Calu3 (cell line): Measurements from ENCODE around the gene STAT1. TPM values are rescaled to one million over a fixed set of nuclear protein-coding genes. Genes with fewer than 3 reads are reported as not detected.
A peak's percentile ranks its signal among the peaks of the same experiment; 100 is the strongest.

Experiments used
- BruUV-seq: library from RNA; stranded (reverse); fragments of 400-500 nt; replicated peaks from 2 replicates; lab custom pipeline; 2021; lab: Mats Ljungman, UMichigan
- CTCF ChIA-PET: fragments of 300-600 bp; sonication (Branson Sonifier 250); formaldehyde crosslinking; loops from one replicate; lab custom pipeline; 2022; ENCODE audit warnings: antibody characterized with exemption; lab: Charles Lee
- DNase-seq: peaks from one replicate; pipeline ENCODE4 v3.0.0; 2022
- H3K27ac Mint-ChIP-seq: one replicate; pipeline ENCODE4 v1.8.0; 2022; ENCODE audit warnings: mixed read lengths; ENCODE audit not compliant: unreplicated experiment
- H3K27me3 Mint-ChIP-seq: one replicate; pipeline ENCODE4 v1.8.0; 2022; ENCODE audit warnings: mixed read lengths; ENCODE audit not compliant: unreplicated experiment
- H3K36me3 Mint-ChIP-seq: one replicate; pipeline ENCODE4 v1.8.0; 2022; ENCODE audit warnings: mild to moderate bottlenecking, moderate library complexity, mixed read lengths; ENCODE audit not compliant: insufficient read depth, unreplicated experiment
- H3K4me1 Mint-ChIP-seq: one replicate; pipeline ENCODE4 v1.8.0; 2022; ENCODE audit warnings: mild to moderate bottlenecking, low read depth, mixed read lengths; ENCODE audit not compliant: unreplicated experiment
- H3K4me3 Mint-ChIP-seq: one replicate; pipeline ENCODE4 v1.8.0; 2022; ENCODE audit warnings: mild to moderate bottlenecking, low read depth, moderate library complexity, mixed read lengths; ENCODE audit not compliant: unreplicated experiment
- H3K9me3 Mint-ChIP-seq: one replicate; pipeline ENCODE4 v1.8.0; 2022; ENCODE audit warnings: low read depth, mixed read lengths; ENCODE audit not compliant: unreplicated experiment
- intact Hi-C: fragments of 100-400 bp; cut with micrococcal nuclease; formaldehyde crosslinking; loops from one replicate; pipeline ENCODE4 v1.10.0; 2022; ENCODE audit not compliant: unreplicated experiment
- total RNA-seq: library from RNA; stranded (reverse); gene quantifications from 2 replicates; pipeline ENCODE4 v1.2.3, GENCODE V29; 2022
- TF ChIP-seq, protein P1 (sequence below): fragments of 200-600 bp; IDR thresholded peaks from one replicate; pipeline ENCODE4 v1.8.0; 2022; ENCODE audit warnings: antibody characterized with exemption; ENCODE audit not compliant: unreplicated experiment

STAT1 gene
- total RNA-seq, 1 experiment from 2014 or later: 172 TPM

DNA sequence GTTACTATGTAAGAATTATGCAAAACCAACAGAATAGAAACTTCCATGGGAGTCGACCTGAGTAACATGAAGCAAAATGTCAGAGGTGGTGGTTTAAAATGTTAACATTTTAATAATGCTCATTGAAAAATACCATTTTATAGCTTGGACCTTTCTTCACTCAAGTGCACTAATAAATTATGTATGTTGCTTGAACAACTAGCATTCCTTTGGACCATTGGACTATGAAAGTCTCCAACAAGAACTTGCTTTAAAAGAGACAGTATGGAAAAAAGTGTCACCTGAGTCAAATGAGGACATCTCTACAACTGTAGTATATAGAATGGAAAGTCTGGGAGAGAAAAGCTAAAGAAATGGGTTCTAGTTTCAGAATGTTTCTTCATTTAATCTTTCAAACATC lies 81.5 kb downstream of the STAT1 start:
- Mint-ChIP-seq H3K4me1 (no peaks in the 10 kb centered on the region), H3K9me3 (no peaks in the 10 kb centered on the region), H3K36me3 (peaks cover 21% of the 10 kb centered on the region), H3K27me3 (no peaks in the 10 kb centered on the region), H3K27ac (no peak overlapping the region), H3K4me3 (no peak overlapping the region)
- CTCF ChIA-PET: no interaction called here
- intact Hi-C loops: no loop called here
- TF ChIP-seq, protein P1, sequence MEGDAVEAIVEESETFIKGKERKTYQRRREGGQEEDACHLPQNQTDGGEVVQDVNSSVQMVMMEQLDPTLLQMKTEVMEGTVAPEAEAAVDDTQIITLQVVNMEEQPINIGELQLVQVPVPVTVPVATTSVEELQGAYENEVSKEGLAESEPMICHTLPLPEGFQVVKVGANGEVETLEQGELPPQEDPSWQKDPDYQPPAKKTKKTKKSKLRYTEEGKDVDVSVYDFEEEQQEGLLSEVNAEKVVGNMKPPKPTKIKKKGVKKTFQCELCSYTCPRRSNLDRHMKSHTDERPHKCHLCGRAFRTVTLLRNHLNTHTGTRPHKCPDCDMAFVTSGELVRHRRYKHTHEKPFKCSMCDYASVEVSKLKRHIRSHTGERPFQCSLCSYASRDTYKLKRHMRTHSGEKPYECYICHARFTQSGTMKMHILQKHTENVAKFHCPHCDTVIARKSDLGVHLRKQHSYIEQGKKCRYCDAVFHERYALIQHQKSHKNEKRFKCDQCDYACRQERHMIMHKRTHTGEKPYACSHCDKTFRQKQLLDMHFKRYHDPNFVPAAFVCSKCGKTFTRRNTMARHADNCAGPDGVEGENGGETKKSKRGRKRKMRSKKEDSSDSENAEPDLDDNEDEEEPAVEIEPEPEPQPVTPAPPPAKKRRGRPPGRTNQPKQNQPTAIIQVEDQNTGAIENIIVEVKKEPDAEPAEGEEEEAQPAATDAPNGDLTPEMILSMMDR: no peak
- BruUV-seq: no TSS peak
- no peak for DNase-seq

DNA sequence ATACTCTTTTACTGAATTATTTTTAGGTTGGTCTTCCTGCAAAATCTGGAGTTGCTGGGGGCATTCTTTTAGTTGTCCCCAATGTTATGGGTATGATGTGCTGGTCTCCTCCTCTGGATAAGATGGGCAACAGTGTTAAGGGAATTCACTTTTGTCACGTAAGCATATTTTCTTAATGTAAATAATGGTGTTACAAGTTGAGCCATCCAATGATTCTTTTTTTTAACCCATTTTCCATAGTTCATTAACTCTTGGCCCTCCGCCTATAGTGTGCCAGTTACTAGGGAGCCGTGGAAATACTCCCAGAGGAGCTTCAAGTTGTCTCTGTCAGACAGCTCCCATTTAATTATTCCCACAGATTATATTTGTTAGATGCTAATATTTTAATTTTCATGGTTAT lies 83.6 kb downstream of the STAT1 start:
- peaks cover 10% of the 10 kb centered on the region for H3K4me1 Mint-ChIP-seq
- BruUV-seq: no TSS peak
- CTCF ChIA-PET: no interaction called here
- H3K27me3 Mint-ChIP-seq: no peaks in the 10 kb centered on the region
- TF ChIP-seq, protein P1: no peak
- H3K27ac Mint-ChIP-seq: no peak overlapping the region
- H3K4me3 Mint-ChIP-seq: no peak overlapping the region
- H3K36me3 Mint-ChIP-seq: peaks cover 21% of the 10 kb centered on the region
- DNase-seq: no peak
- no peaks in the 10 kb centered on the region for H3K9me3 Mint-ChIP-seq
- intact Hi-C loops: no loop called here

DNA sequence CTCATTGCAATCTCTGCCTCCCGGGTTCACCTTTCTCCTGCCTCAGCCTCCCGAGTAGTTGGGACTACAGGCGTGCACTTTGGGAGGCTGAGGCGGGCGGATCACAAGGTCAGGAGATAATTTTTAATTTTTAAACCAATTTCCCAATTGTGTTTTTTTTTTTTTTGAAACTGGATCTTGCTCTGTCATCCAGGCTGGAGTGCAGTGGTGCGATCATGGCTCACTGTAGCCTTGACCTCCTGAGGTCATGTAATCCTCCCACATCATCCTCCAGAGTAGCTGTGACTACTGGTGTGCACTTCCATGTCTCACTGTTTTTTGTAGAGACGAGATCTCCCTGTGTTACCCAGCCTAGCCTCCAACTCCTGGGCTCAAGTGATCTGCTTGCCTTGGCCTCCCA lies 84.1 kb downstream of the STAT1 start:
- TF ChIP-seq, protein P1: no peak
- DNase-seq: no peak
- Mint-ChIP-seq H3K9me3 (no peaks in the 10 kb centered on the region), H3K27ac (no peak overlapping the region), H3K4me1 (peaks cover 15% of the 10 kb centered on the region), H3K4me3 (no peak overlapping the region), H3K36me3 (peaks cover 25% of the 10 kb centered on the region), H3K27me3 (no peaks in the 10 kb centered on the region)
- intact Hi-C loops: no loop called here
- CTCF ChIA-PET: no interaction called here
- BruUV-seq: no TSS peak

DNA sequence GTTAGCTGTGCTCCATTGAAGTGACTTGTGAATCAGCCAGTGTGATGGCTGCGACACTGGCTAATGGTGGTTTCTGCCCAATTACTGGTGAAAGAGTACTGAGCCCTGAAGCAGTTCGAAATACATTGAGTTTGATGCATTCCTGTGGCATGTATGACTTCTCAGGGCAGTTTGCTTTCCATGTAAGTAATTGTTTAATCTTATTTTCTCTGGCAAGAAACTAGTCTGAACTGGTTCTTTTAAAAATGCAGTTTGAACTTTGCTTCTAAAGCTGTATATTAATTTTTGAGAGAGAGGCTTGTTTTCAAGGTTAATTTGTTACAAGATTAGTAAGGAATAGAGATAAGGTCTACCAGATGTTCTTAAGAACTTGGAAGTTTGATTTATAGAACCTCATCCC lies 86.7 kb downstream of the STAT1 start:
- Mint-ChIP-seq H3K4me1 (peaks cover 38% of the 10 kb centered on the region), H3K4me3 (no peak overlapping the region), H3K27ac (peak overlapping the region; percentile 23)

More for the DNA sequence above, 86.7 kb downstream of the STAT1 start:
- TF ChIP-seq, protein P1: no peak
- CTCF ChIA-PET: interaction anchor here (0.9 kb wide), 1 partner anchor 14 kb away, joined by 3 read pairs; no protein-coding TSS in a partner anchor
- peak; percentile 43 for DNase-seq
- intact Hi-C loops: loop anchor here (2.0 kb wide), 1 partner anchor 44 kb away; no protein-coding TSS in a partner anchor
- Mint-ChIP-seq H3K36me3 (peaks cover 39% of the 10 kb centered on the region), H3K9me3 (no peaks in the 10 kb centered on the region), H3K27me3 (no peaks in the 10 kb centered on the region)
- BruUV-seq: no TSS peak
